Tracheal epithelial cell (primary cell): ENCODE results near the gene BPIFB6. TPM values are rescaled to one million over a fixed set of nuclear protein-coding genes. Genes with fewer than 3 reads are reported as not detected.

Experiments
- total RNA-seq: library from RNA; depleted of rRNA; stranded (reverse); fragments of >200 nt; gene quantifications from 2 replicates; pipeline ENCODE4 v1.2.1, GENCODE V29; 2014

The BPIFB6 gene
- not detected in 2 replicates for total RNA-seq

GRCh38 chr20:33031531-33031930 lies at the start of gene BPIFB6:
TSS of gene BPIFB6 (plus strand) at chr20:33031648. CDS start at chr20:33031648, 0 bp downstream.

GRCh38 chr20:33004141-33004751 lies 27.2 kb upstream of the BPIFB6 start, which contains the start of gene SUN5:
TSS of gene SUN5 (minus strand) at chr20:33004433. CDS start at chr20:33004340, 93 bp downstream.

GRCh38 chr20:33007376-33008335 lies 23.8 kb upstream of the BPIFB6 start, which contains the start of gene BPIFB2:
TSS of gene BPIFB2 (plus strand) at chr20:33007704. CDS start at chr20:33008575, 871 bp downstream.

GRCh38 chr20:33053291-33054106 lies 22.1 kb downstream of the BPIFB6 start, which contains the start of gene BPIFB3:
TSS of gene BPIFB3 (plus strand) at chr20:33053903. CDS start at chr20:33055436, 1,533 bp downstream.

GRCh38 chr20:33079259-33079658 lies 47.8 kb downstream of the BPIFB6 start, which contains the start of gene BPIFB4:
TSS of gene BPIFB4 (plus strand) at chr20:33079643. CDS start at chr20:33081527, 1,884 bp downstream.

Other genes with a start within 250 kb of the BPIFB6 start
- 74.0 and 98.1 TPM in 2 replicates for gene MAPRE1, start 211.7 kb upstream of the BPIFB6 start, total RNA-seq
- not detected in 2 replicates for gene EFCAB8, start 172.7 kb upstream of the BPIFB6 start, total RNA-seq
- not detected in 2 replicates for gene SUN5, start 27.2 kb upstream of the BPIFB6 start, total RNA-seq
- gene BPIFB2, start 23.9 kb upstream of the BPIFB6 start, total RNA-seq: not detected in 2 replicates
- not detected in 2 replicates for gene BPIFB3, start 22.3 kb downstream of the BPIFB6 start, total RNA-seq
- not detected in 2 replicates for gene BPIFB4, start 48.0 kb downstream of the BPIFB6 start, total RNA-seq
- not detected in 2 replicates for gene BPIFA2, start 136.5 kb downstream of the BPIFB6 start, total RNA-seq
- gene BPIFA3, start 185.7 kb downstream of the BPIFB6 start, total RNA-seq: not detected in 2 replicates
- not detected in 2 replicates for gene BPIFA1, start 204.3 kb downstream of the BPIFB6 start, total RNA-seq